Measurements from ENCODE around the gene FMN1. TPM values are rescaled to one million over a fixed set of nuclear protein-coding genes. Genes with fewer than 3 reads are reported as not detected.

FMN1 gene
- total RNA-seq, 1 donor from 2014 or later: 4.2 TPM

- H3K27ac Mint-ChIP-seq (ENCODE audit: unreplicated experiment): no peak overlapping the region
- no peak for TF ChIP-seq CTCF (IDR thresholded peaks at IDR 0.05)
- peaks cover 28% of the 10 kb centered on the region for H3K4me1 Mint-ChIP-seq (ENCODE audit: unreplicated experiment)
- H3K9me3 Mint-ChIP-seq (ENCODE audit: unreplicated experiment): no peaks in the 10 kb centered on the region
- H3K4me3 Mint-ChIP-seq (ENCODE audit: unreplicated experiment): no peak overlapping the region
- no peaks in the 10 kb centered on the region for H3K36me3 Mint-ChIP-seq (ENCODE audit: unreplicated experiment)
- DNase-seq (ENCODE audit: extremely low spot score, unreplicated experiment): no peak
- H3K27me3 Mint-ChIP-seq (ENCODE audit: unreplicated experiment): no peaks in the 10 kb centered on the region
These were observed 352.4 kb downstream of the FMN1 start for GRCh38 chr15:32842081-32842480.

- no peaks in the 10 kb centered on the region for H3K9me3 Mint-ChIP-seq (ENCODE audit: unreplicated experiment)
- DNase-seq (ENCODE audit: extremely low spot score, unreplicated experiment): no peak
- no peak for TF ChIP-seq CTCF (IDR thresholded peaks at IDR 0.05)
- peak overlapping the region; percentile 31 for H3K27ac Mint-ChIP-seq (ENCODE audit: unreplicated experiment)
- no peaks in the 10 kb centered on the region for H3K36me3 Mint-ChIP-seq (ENCODE audit: unreplicated experiment)
- H3K4me3 Mint-ChIP-seq (ENCODE audit: unreplicated experiment): no peak overlapping the region
- H3K4me1 Mint-ChIP-seq (ENCODE audit: unreplicated experiment): peaks cover 28% of the 10 kb centered on the region
- H3K27me3 Mint-ChIP-seq (ENCODE audit: unreplicated experiment): no peaks in the 10 kb centered on the region
These were observed 353.8 kb downstream of the FMN1 start for GRCh38 chr15:32840507-32841245.

- no peak for TF ChIP-seq CTCF (IDR thresholded peaks at IDR 0.05)
- H3K9me3 Mint-ChIP-seq (ENCODE audit: unreplicated experiment): no peaks in the 10 kb centered on the region
- DNase-seq (ENCODE audit: extremely low spot score, unreplicated experiment): no peak
- peaks cover 37% of the 10 kb centered on the region for H3K4me1 Mint-ChIP-seq (ENCODE audit: unreplicated experiment)
- H3K36me3 Mint-ChIP-seq (ENCODE audit: unreplicated experiment): no peaks in the 10 kb centered on the region
- H3K27ac Mint-ChIP-seq (ENCODE audit: unreplicated experiment): no peak overlapping the region
- H3K27me3 Mint-ChIP-seq (ENCODE audit: unreplicated experiment): no peaks in the 10 kb centered on the region
- H3K4me3 Mint-ChIP-seq (ENCODE audit: unreplicated experiment): no peak overlapping the region
These were observed 355.7 kb downstream of the FMN1 start for GRCh38 chr15:32838820-32839219.

GRCh38 chr15:32838338-32838737 is 356.2 kb downstream of the FMN1 start:
- no peak for TF ChIP-seq CTCF (IDR thresholded peaks at IDR 0.05)
- no peak overlapping the region for H3K27ac Mint-ChIP-seq (ENCODE audit: unreplicated experiment)
- no peaks in the 10 kb centered on the region for H3K9me3 Mint-ChIP-seq (ENCODE audit: unreplicated experiment)
- no peaks in the 10 kb centered on the region for H3K27me3 Mint-ChIP-seq (ENCODE audit: unreplicated experiment)
- no peaks in the 10 kb centered on the region for H3K36me3 Mint-ChIP-seq (ENCODE audit: unreplicated experiment)
- peaks cover 42% of the 10 kb centered on the region for H3K4me1 Mint-ChIP-seq (ENCODE audit: unreplicated experiment)
- no peak overlapping the region for H3K4me3 Mint-ChIP-seq (ENCODE audit: unreplicated experiment)
- DNase-seq (ENCODE audit: extremely low spot score, unreplicated experiment): no peak

- H3K9me3 Mint-ChIP-seq (ENCODE audit: unreplicated experiment): no peaks in the 10 kb centered on the region
- no peak for TF ChIP-seq CTCF (IDR thresholded peaks at IDR 0.05)
- H3K4me1 Mint-ChIP-seq (ENCODE audit: unreplicated experiment): peaks cover 46% of the 10 kb centered on the region
- no peak for DNase-seq (ENCODE audit: extremely low spot score, unreplicated experiment)
- no peak overlapping the region for H3K27ac Mint-ChIP-seq (ENCODE audit: unreplicated experiment)
- no peak overlapping the region for H3K4me3 Mint-ChIP-seq (ENCODE audit: unreplicated experiment)
- no peaks in the 10 kb centered on the region for H3K27me3 Mint-ChIP-seq (ENCODE audit: unreplicated experiment)
- H3K36me3 Mint-ChIP-seq (ENCODE audit: unreplicated experiment): no peaks in the 10 kb centered on the region
These were observed 356.6 kb downstream of the FMN1 start for GRCh38 chr15:32837935-32838334.

All from osteocyte (in vitro differentiated cells).